DOHH2 (cell line): ENCODE data around the gene ATP1A3.

Experiments
- H3F3A ChIP-seq: fragments of 200-600 bp; sonication (generic), shearing (Covaris generic); 2 replicates; pipeline ENCODE4 v1.6.0; 2016; ENCODE audit warnings: antibody characterized with exemption, mild to moderate bottlenecking; ENCODE audit not compliant: control insufficient read depth, insufficient read depth
- H3K27ac ChIP-seq: fragments of 200-600 bp; sonication (generic); 2 replicates; pipeline ENCODE4 v1.5.1; 2014; ENCODE audit warnings: low read depth, mild to moderate bottlenecking, low read length, moderate library complexity
- H3K27me3 ChIP-seq: fragments of 200-600 bp; sonication (generic); 2 replicates; pipeline ENCODE4 v1.6.1; 2014; ENCODE audit warnings: mild to moderate bottlenecking, low read length, mixed read lengths; ENCODE audit not compliant: control insufficient read depth
- H3K36me3 ChIP-seq: fragments of 200-600 bp; sonication (generic); 2 replicates; pipeline ENCODE4 v1.6.1; 2014; ENCODE audit warnings: mild to moderate bottlenecking, low read length, moderate library complexity, mixed read lengths; ENCODE audit not compliant: control insufficient read depth
- H3K4me1 ChIP-seq: fragments of 200-600 bp; sonication (generic); 2 replicates; pipeline ENCODE4 v1.6.1; 2014; ENCODE audit warnings: mild to moderate bottlenecking, low read length, mixed read lengths; ENCODE audit not compliant: control insufficient read depth
- H3K4me2 ChIP-seq: fragments of 200-600 bp; sonication (generic); 2 replicates; pipeline ENCODE4 v1.6.0; 2014; ENCODE audit warnings: mild to moderate bottlenecking, low read length, moderate library complexity
- H3K4me3 ChIP-seq: fragments of 200-600 bp; sonication (generic); 2 replicates; pipeline ENCODE4 v1.5.1; 2014; ENCODE audit warnings: mild to moderate bottlenecking, low read length, mixed read lengths
- H3K79me2 ChIP-seq: fragments of 200-600 bp; sonication (generic); 2 replicates; pipeline ENCODE4 v1.6.1; 2014; ENCODE audit warnings: mild to moderate bottlenecking, low read length, mixed read lengths; ENCODE audit not compliant: control insufficient read depth
- H3K9me2 ChIP-seq: fragments of 200-600 bp; sonication (generic); replicated peaks from 2 replicates; pipeline ENCODE4 v1.6.1; 2014; ENCODE audit warnings: mild to moderate bottlenecking, low read length, mixed read lengths; ENCODE audit not compliant: control insufficient read depth
- H3K9me3 ChIP-seq: fragments of 200-600 bp; sonication (generic); 2 replicates; pipeline ENCODE4 v1.6.1; 2014; ENCODE audit warnings: antibody characterized with exemption, low read length, mixed read lengths; ENCODE audit not compliant: control insufficient read depth, insufficient read depth
- H4K20me1 ChIP-seq: fragments of 200-600 bp; sonication (generic); 2 replicates; pipeline ENCODE4 v1.6.0; 2014; ENCODE audit warnings: low read depth, mild to moderate bottlenecking, antibody characterized with exemption, low read length, moderate library complexity; ENCODE audit not compliant: control insufficient read depth, insufficient read depth
- EZH2phosphoT487 ChIP-seq: fragments of 200-600 bp; sonication (generic); IDR thresholded peaks from 2 replicates; pipeline ENCODE4 v1.6.1; 2017; ENCODE audit warnings: borderline replicate concordance, mild to moderate bottlenecking, antibody characterized with exemption, low read length, moderate library complexity, mixed read lengths
- TF ChIP-seq, protein P1 (sequence below): fragments of 200-600 bp; sonication (generic); IDR thresholded peaks from one replicate; pipeline ENCODE4 v1.5.1; 2014; ENCODE audit warnings: antibody characterized with exemption, mild to moderate bottlenecking, low read depth, low read length; ENCODE audit not compliant: poor library complexity, severe bottlenecking

Gene ATP1A3

DNA sequence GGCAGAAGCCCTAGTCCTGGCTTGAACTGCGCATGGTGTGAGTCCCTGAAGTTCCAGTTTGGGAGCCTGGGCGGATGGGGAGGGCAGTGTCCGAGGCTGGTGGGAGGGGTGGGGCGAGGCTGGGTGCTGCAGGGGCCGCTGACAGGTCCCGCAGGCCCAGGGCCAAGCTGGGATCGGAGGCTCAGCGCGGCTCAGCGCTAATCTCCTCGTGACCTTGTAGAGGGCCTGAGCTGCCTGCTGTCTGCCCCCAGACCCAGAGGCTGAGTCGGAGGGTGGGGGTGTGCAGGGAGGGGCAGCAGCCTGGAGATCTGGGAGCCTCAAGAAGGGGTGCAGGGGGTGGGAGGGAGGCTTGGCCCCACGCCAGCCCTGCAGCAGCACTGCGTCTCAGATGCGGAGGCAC, 3.0 kb downstream of the ATP1A3 start:
- H3K4me3 ChIP-seq, result no peak overlapping the region
- no peak overlapping the region for H3K27ac ChIP-seq
- no peaks in the 10 kb centered on the region for H3F3A ChIP-seq
- no peaks in the 10 kb centered on the region for H3K9me3 ChIP-seq
- no peak overlapping the region for H3K4me2 ChIP-seq
- H3K4me1 ChIP-seq, result peaks cover 29% of the 10 kb centered on the region
- no peaks in the 10 kb centered on the region for H3K27me3 ChIP-seq
- H3K9me2 ChIP-seq, result no peaks in the 10 kb centered on the region
- peaks cover 15% of the 10 kb centered on the region; the same call in 1 of the 2 replicates for H3K36me3 ChIP-seq
- H3K79me2 ChIP-seq, result peaks cover 16% of the 10 kb centered on the region
- TF ChIP-seq, protein P1, sequence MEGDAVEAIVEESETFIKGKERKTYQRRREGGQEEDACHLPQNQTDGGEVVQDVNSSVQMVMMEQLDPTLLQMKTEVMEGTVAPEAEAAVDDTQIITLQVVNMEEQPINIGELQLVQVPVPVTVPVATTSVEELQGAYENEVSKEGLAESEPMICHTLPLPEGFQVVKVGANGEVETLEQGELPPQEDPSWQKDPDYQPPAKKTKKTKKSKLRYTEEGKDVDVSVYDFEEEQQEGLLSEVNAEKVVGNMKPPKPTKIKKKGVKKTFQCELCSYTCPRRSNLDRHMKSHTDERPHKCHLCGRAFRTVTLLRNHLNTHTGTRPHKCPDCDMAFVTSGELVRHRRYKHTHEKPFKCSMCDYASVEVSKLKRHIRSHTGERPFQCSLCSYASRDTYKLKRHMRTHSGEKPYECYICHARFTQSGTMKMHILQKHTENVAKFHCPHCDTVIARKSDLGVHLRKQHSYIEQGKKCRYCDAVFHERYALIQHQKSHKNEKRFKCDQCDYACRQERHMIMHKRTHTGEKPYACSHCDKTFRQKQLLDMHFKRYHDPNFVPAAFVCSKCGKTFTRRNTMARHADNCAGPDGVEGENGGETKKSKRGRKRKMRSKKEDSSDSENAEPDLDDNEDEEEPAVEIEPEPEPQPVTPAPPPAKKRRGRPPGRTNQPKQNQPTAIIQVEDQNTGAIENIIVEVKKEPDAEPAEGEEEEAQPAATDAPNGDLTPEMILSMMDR, result no peak
- no peak for TF ChIP-seq EZH2phosphoT487
- H4K20me1 ChIP-seq, result peaks cover 6% of the 10 kb centered on the region; the same call in 1 of the 2 replicates

DNA sequence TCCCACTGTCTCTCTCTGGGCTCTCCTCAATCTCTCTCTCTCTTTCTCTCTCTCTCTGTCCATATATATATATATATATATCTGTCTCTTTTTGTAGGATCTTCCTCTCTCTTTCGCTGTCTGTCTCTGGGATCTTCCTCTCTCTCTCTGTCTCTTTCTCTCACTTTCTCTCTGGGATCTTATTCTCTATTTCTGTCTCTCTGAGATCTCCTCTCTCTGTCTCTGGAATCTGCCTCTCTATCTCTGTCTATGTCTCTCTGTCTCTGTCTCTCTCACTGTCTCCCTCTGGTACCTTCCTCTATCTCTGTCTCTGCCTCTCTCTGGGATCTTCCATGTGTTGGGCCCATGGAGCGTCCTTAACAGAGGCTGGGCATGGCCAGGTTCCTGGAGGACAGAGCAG, 3.4 kb downstream of the ATP1A3 start:
- H3K9me2 ChIP-seq, result no peaks in the 10 kb centered on the region
- H3K4me1 ChIP-seq, result peaks cover 25% of the 10 kb centered on the region
- H3K9me3 ChIP-seq, result no peaks in the 10 kb centered on the region
- peaks cover 16% of the 10 kb centered on the region for H3K79me2 ChIP-seq
- no peaks in the 10 kb centered on the region for H3K27me3 ChIP-seq
- H3K4me2 ChIP-seq, result no peak overlapping the region
- peaks cover 15% of the 10 kb centered on the region; the same call in 1 of the 2 replicates for H3K36me3 ChIP-seq
- TF ChIP-seq EZH2phosphoT487, result no peak
- TF ChIP-seq, protein P1, result no peak
- H4K20me1 ChIP-seq, result peaks cover 6% of the 10 kb centered on the region; the same call in 1 of the 2 replicates
- H3F3A ChIP-seq, result no peaks in the 10 kb centered on the region
- H3K27ac ChIP-seq, result no peak overlapping the region
- H3K4me3 ChIP-seq, result no peak overlapping the region

DNA sequence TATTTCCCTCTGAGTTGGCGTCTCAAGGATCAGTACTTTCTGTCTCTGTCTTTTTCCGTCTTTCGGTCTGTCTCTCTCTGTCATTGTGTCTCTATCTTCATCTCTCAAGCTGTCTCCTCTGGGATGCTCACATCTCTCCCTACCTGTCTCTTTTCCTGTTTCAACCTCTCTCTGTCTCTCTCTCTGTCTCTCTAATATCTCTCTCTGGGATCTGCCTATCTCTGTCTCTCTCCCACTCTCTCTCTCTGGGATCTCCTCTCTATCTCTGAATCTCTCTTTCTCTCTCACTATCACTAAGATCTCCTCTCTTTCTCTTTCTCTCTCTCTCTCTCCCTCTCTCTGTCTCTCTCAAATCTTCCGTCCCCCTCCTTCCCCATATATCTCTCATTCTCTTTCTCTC, 4.0 kb downstream of the ATP1A3 start:
- no peaks in the 10 kb centered on the region for H3K27me3 ChIP-seq
- TF ChIP-seq EZH2phosphoT487, result no peak
- TF ChIP-seq, protein P1, result no peak
- H3K79me2 ChIP-seq, result peaks cover 16% of the 10 kb centered on the region
- no peaks in the 10 kb centered on the region for H3K9me3 ChIP-seq
- peaks cover 6% of the 10 kb centered on the region; the same call in 1 of the 2 replicates for H4K20me1 ChIP-seq
- H3K4me1 ChIP-seq, result peaks cover 19% of the 10 kb centered on the region
- no peak overlapping the region for H3K4me2 ChIP-seq
- peaks cover 20% of the 10 kb centered on the region for H3K36me3 ChIP-seq
- H3K27ac ChIP-seq, result no peak overlapping the region
- no peak overlapping the region for H3K4me3 ChIP-seq
- H3K9me2 ChIP-seq, result no peaks in the 10 kb centered on the region
- no peaks in the 10 kb centered on the region for H3F3A ChIP-seq
